H1 (cell line): ENCODE data around the gene LAMA4. TPM values are rescaled to one million over a fixed set of nuclear protein-coding genes. Genes with fewer than 3 reads are reported as not detected.

Experiments
- CTCF ChIA-PET: fragments of 300-600 bp; sonication (Branson Sonifier 250); formaldehyde crosslinking; loops from one replicate; lab custom pipeline; 2021; ENCODE audit not compliant: partially characterized antibody; lab: Charles Lee
- POLR2A ChIA-PET: fragments of 300-600 bp; sonication (Branson Sonifier 250); formaldehyde crosslinking; loops from one replicate; lab custom pipeline; 2021; ENCODE audit warnings: inconsistent platforms; ENCODE audit not compliant: partially characterized antibody; lab: Charles Lee
- DNase-seq, 2 experiments: peaks; one replicate each; pipeline versions ENCODE4 v3.0.0 to v3.0.0-alpha.2; 2010 to 2022; ENCODE audit warnings: low spot score in 2 of 2, low read depth in 1 of 2, mixed read lengths in 1 of 2
- FAIRE-seq: peaks from 2 replicates; lab custom pipeline; 2011; peaks lifted over from hg19 to GRCh38; lab: Jason Lieb, UNC
- H2AFZ ChIP-seq: 2 replicates; pipeline ENCODE4 v1.8.1; 2012; ENCODE audit warnings: low read length, inconsistent platforms
- H2AK5ac ChIP-seq: 2 replicates; pipeline ENCODE4 v1.6.1; 2013; ENCODE audit warnings: low read depth, low read length
- H2BK120ac ChIP-seq: replicated peaks from 2 replicates; pipeline ENCODE3; 2013; ENCODE audit warnings: low read depth, low read length, inconsistent platforms
- H2BK12ac ChIP-seq: 2 replicates; pipeline ENCODE4 v1.6.1; 2013; ENCODE audit warnings: low read depth, low read length
- H2BK15ac ChIP-seq: 2 replicates; pipeline ENCODE4 v1.6.1; 2013; ENCODE audit warnings: low read length
- H2BK20ac ChIP-seq: 2 replicates; pipeline ENCODE4 v1.6.1; 2013; ENCODE audit warnings: low read length
- H2BK5ac ChIP-seq: 2 replicates; pipeline ENCODE4 v1.6.1; 2013; ENCODE audit warnings: low read depth, low read length
- H3K14ac ChIP-seq: 2 replicates; pipeline ENCODE4 v1.6.1; 2013; ENCODE audit warnings: inconsistent platforms; ENCODE audit not compliant: insufficient read length
- H3K18ac ChIP-seq: 2 replicates; pipeline ENCODE4 v1.6.1; 2013; ENCODE audit warnings: low read length; ENCODE audit errors: extremely low read depth
- H3K23ac ChIP-seq: 2 replicates; pipeline ENCODE4 v1.6.1; 2013; ENCODE audit warnings: inconsistent platforms; ENCODE audit not compliant: insufficient read length
- H3K23me2 ChIP-seq: 2 replicates; pipeline ENCODE4 v1.6.1; 2013; ENCODE audit warnings: low read depth, low read length
- H3K27ac ChIP-seq: 2 replicates; pipeline ENCODE4 v1.6.1; 2011; ENCODE audit warnings: low read depth, low read length, inconsistent platforms
- H3K27me3 ChIP-seq, 4 experiments: replicated peaks in 1 of 4; 1 replicate in 1 of 4; 2 replicates in 3 of 4; pipeline versions ENCODE4 v1.6.1 to v1.8.1; 2011 to 2013; ENCODE audit warnings: low read length in 3 of 4, mild to moderate bottlenecking in 3 of 4, inconsistent platforms in 2 of 4, mixed read lengths in 2 of 4, moderate library complexity in 1 of 4; ENCODE audit not compliant: control insufficient read depth in 3 of 4, insufficient read depth in 3 of 4; ENCODE audit errors: extremely low read depth in 1 of 4
- H3K36me3 ChIP-seq, 4 experiments: 2 replicates each; pipeline versions ENCODE4 v1.6.1 to v1.8.1; 2011 to 2013; ENCODE audit warnings: mild to moderate bottlenecking in 4 of 4, low read length in 3 of 4, moderate library complexity in 2 of 4, control low read depth in 1 of 4, inconsistent platforms in 1 of 4; ENCODE audit not compliant: insufficient read depth in 4 of 4, control insufficient read depth in 2 of 4
- H3K4ac ChIP-seq: replicated peaks from 2 replicates; pipeline ENCODE3; 2013; ENCODE audit warnings: low read length, low read depth, mixed read lengths, inconsistent platforms; ENCODE audit not compliant: insufficient read length
- H3K4me1 ChIP-seq, 4 experiments: replicated peaks in 1 of 4; 1 replicate in 1 of 4; 2 replicates in 3 of 4; pipeline versions ENCODE4 v1.6.1 to v1.8.1; 2011 to 2013; ENCODE audit warnings: low read length in 3 of 4, inconsistent platforms in 2 of 4, mixed read lengths in 1 of 4; ENCODE audit not compliant: insufficient read depth in 4 of 4, control insufficient read depth in 3 of 4
- H3K4me2 ChIP-seq, 2 experiments: 2 replicates each; pipeline versions ENCODE4 v1.6.1 to v1.8.1; 2011 to 2013; ENCODE audit warnings: low read depth in 2 of 2, low read length in 2 of 2, control low read depth in 1 of 2, inconsistent platforms in 1 of 2, mild to moderate bottlenecking in 1 of 2; ENCODE audit not compliant: insufficient read depth in 1 of 2
- H3K4me3 ChIP-seq, 4 experiments: fragments of 200-600, 300-600 bp in 1 of 4; sonication (generic), shearing (Covaris generic), sonication (Bioruptor Twin) in 1 of 4; 2 replicates each; pipeline versions ENCODE4 v1.5.1 to v1.8.1; 2011 to 2016; ENCODE audit warnings: low read length in 4 of 4, low read depth in 3 of 4, control low read depth in 2 of 4, inconsistent platforms in 2 of 4, mild to moderate bottlenecking in 2 of 4, mixed read lengths in 1 of 4, moderate library complexity in 1 of 4; ENCODE audit not compliant: insufficient read depth in 2 of 4; ENCODE audit errors: extremely low read depth in 1 of 4
- H3K56ac ChIP-seq: replicated peaks from 2 replicates; pipeline ENCODE3; 2013; ENCODE audit warnings: low read depth, mild to moderate bottlenecking, mixed read lengths, low read length, inconsistent platforms; ENCODE audit not compliant: insufficient read length
- H3K79me1 ChIP-seq: 2 replicates; pipeline ENCODE4 v1.6.1; 2013; ENCODE audit warnings: low read depth, low read length, control low read depth
- H3K79me2 ChIP-seq, 2 experiments: 2 replicates each; pipeline versions ENCODE4 v1.6.1 to v1.8.1; 2012 to 2013; ENCODE audit warnings: low read length in 2 of 2, mild to moderate bottlenecking in 2 of 2, inconsistent platforms in 1 of 2; ENCODE audit not compliant: insufficient read depth in 2 of 2, control insufficient read depth in 1 of 2
- H3K9ac ChIP-seq, 4 experiments: replicated peaks in 1 of 4; 1 replicate in 1 of 4; 2 replicates in 3 of 4; pipeline versions ENCODE4 v1.6.1 to v1.8.1; 2011 to 2013; ENCODE audit warnings: low read depth in 3 of 4, low read length in 3 of 4, control low read depth in 2 of 4, mild to moderate bottlenecking in 2 of 4, moderate library complexity in 2 of 4, inconsistent platforms in 1 of 4; ENCODE audit errors: extremely low read depth in 1 of 4
- H3K9me3 ChIP-seq, 2 experiments: 2 replicates each; pipeline versions ENCODE4 v1.6.1 to v1.8.1; 2012 to 2013; ENCODE audit warnings: mild to moderate bottlenecking in 2 of 2, moderate library complexity in 2 of 2, control low read depth in 1 of 2, inconsistent platforms in 1 of 2, low read depth in 1 of 2, low read length in 1 of 2, mixed read lengths in 1 of 2; ENCODE audit not compliant: insufficient read depth in 2 of 2
- H4K20me1 ChIP-seq, 2 experiments: replicated peaks in 1 of 2; 2 replicates each; pipeline versions ENCODE3 to v1.8.1; 2011 to 2013; ENCODE audit warnings: inconsistent platforms in 2 of 2, low read length in 2 of 2, mild to moderate bottlenecking in 1 of 2; ENCODE audit not compliant: insufficient read depth in 2 of 2, control insufficient read depth in 1 of 2
- H4K5ac ChIP-seq: 2 replicates; pipeline ENCODE4 v1.6.1; 2013; ENCODE audit warnings: low read length, low read depth, mixed read lengths, inconsistent platforms; ENCODE audit not compliant: insufficient read length
- H4K8ac ChIP-seq: 2 replicates; pipeline ENCODE4 v1.8.0; 2013; ENCODE audit warnings: mild to moderate bottlenecking, moderate library complexity, low read length, inconsistent platforms; ENCODE audit not compliant: insufficient read depth; ENCODE audit errors: extremely low read depth
- H4K91ac ChIP-seq: replicated peaks from 2 replicates; pipeline ENCODE3; 2013; ENCODE audit warnings: low read length, mixed read lengths, inconsistent platforms; ENCODE audit not compliant: insufficient read length
- CHD1 ChIP-seq: IDR thresholded peaks from 2 replicates; pipeline ENCODE4 v1.6.1; 2012; ENCODE audit warnings: low read depth, low read length, improper control_type of control experiment
- EGR1 ChIP-seq: IDR thresholded peaks from 2 replicates; pipeline ENCODE4 v1.6.1; 2011; ENCODE audit warnings: low read depth, low read length, borderline replicate concordance
- JUND ChIP-seq: IDR thresholded peaks from 2 replicates; pipeline ENCODE4 v1.6.1; 2011; ENCODE audit warnings: mild to moderate bottlenecking, improper control_type of control experiment, low read length
- KDM4A ChIP-seq: IDR thresholded peaks from one replicate; pipeline ENCODE4 v1.7.1; 2012; ENCODE audit warnings: low read depth, mild to moderate bottlenecking, moderate library complexity, low read length, inconsistent platforms; ENCODE audit not compliant: severe bottlenecking
- NRF1 ChIP-seq: IDR thresholded peaks from 2 replicates; pipeline ENCODE4 v1.6.1; 2011; ENCODE audit warnings: mild to moderate bottlenecking, low read depth, low read length, improper control_type of control experiment
- RAD21 ChIP-seq, 2 experiments: IDR thresholded peaks in 1 of 2; conservative IDR thresholded peaks in 1 of 2; 2 replicates each; pipeline ENCODE4 v1.6.1; 2011; ENCODE audit warnings: low read depth in 2 of 2, low read length in 2 of 2, improper control_type of control experiment in 1 of 2, inconsistent platforms in 1 of 2, mild to moderate bottlenecking in 1 of 2, moderate library complexity in 1 of 2
- RNF2 ChIP-seq: fragments of 200-900, 300-1000 bp; sonication (generic); IDR thresholded peaks from 2 replicates; pipeline ENCODE4 v1.7.1; 2016; ENCODE audit warnings: borderline replicate concordance, low read depth, mild to moderate bottlenecking, antibody characterized with exemption, low read length; ENCODE audit not compliant: poor library complexity, severe bottlenecking; ENCODE audit errors: missing control alignments
- SAP30 ChIP-seq: fragments of 300-600 bp; sonication (generic); IDR thresholded peaks from 2 replicates; pipeline ENCODE4 v1.7.1; 2012; ENCODE audit warnings: low read length, moderate library complexity, mild to moderate bottlenecking, inconsistent platforms; ENCODE audit not compliant: insufficient read depth, insufficient replicate concordance
- TCF12 ChIP-seq: IDR thresholded peaks from 2 replicates; pipeline ENCODE4 v1.6.1; 2011; ENCODE audit warnings: low read depth, mild to moderate bottlenecking, low read length
- USF2 ChIP-seq: IDR thresholded peaks from 2 replicates; pipeline ENCODE4 v1.6.1; 2011; ENCODE audit warnings: low read length, improper control_type of control experiment
- polyA plus RNA-seq, 7 experiments: library from polyadenylated mRNA; depleted of rRNA in 3 of 7; stranded (reverse) in 5 of 7; unstranded in 2 of 7; fragments of >200 nt in 5 of 7; fragments of 200-250 nt in 2 of 7; gene quantifications; 1 replicate in 5 of 7; 2 replicates in 1 of 7; 4 replicates in 1 of 7; pipeline versions ENCODE4 v1.2.1 to v1.2.3, GENCODE V29; 2011 to 2013; ENCODE audit warnings: missing spikeins in 2 of 7, mixed read lengths in 2 of 7
- total RNA-seq: library from RNA; stranded (reverse); fragmentation: NEBNext Ultra II Directional; extraction: Animal tissue kit (Norgen Biotek cat#: 25700); gene quantifications from 2 replicates; pipeline ENCODE4 v1.2.1, GENCODE V29; 2021

LAMA4 gene
- total and polyA plus RNA-seq, 2 of the 8 experiments (the other 6 are each of a cell fraction or from before 2014, with no cell fraction given), result 0.95 to 1.5 TPM

- Histone ChIP-seq H3K9me3 (no peaks in the 10 kb centered on the region), H3K23me2 (no peaks in the 10 kb centered on the region), H3K79me1 (no peaks in the 10 kb centered on the region), H4K91ac (no peak overlapping the region), H3K23ac (no peak overlapping the region), H3K4me3 (no peak overlapping the region), H3K56ac (no peak overlapping the region), H2BK20ac (no peak overlapping the region), H4K5ac (no peak overlapping the region), H2BK12ac (no peak overlapping the region), H2AK5ac (no peak overlapping the region), H3K9ac (no peak overlapping the region), H3K14ac (no peak overlapping the region), H4K8ac (no peak overlapping the region), H3K4me1 (no peaks in the 10 kb centered on the region), H2AFZ (no peak overlapping the region), H3K4me2 (no peak overlapping the region), H3K18ac (no peak overlapping the region), H3K27ac (no peak overlapping the region), H3K27me3 (no peaks in the 10 kb centered on the region), H4K20me1 (no peaks in the 10 kb centered on the region), H2BK15ac (no peak overlapping the region), H2BK5ac (no peak overlapping the region), H2BK120ac (no peak overlapping the region), H3K4ac (no peak overlapping the region), H3K36me3 (no peaks in the 10 kb centered on the region), H3K79me2 (no peaks in the 10 kb centered on the region)
- POLR2A ChIA-PET, result no interaction called here
- CTCF ChIA-PET, result interaction anchor here (0.7 to 2.7 kb wide), 4 partner anchors 13 to 95 kb away, joined by 3 to 7 read pairs (median 4); partner anchors contain the start of gene LAMA4
- no peak for FAIRE-seq
- no peak for DNase-seq
- TF ChIP-seq RNF2 (no peak), NRF1 (no peak), KDM4A (no peak), TCF12 (no peak), SAP30 (no peak), EGR1 (no peak), JUND (no peak), USF2 (no peak), CHD1 (no peak), RAD21 (IDR thresholded peaks at IDR 0.05 in 1 of 2, conservative IDR thresholded peaks at IDR 0.05 in 1 of 2; ENCODE audit: low read depth in 2 of 2, low read length in 2 of 2) (no peak)
Measured at GRCh38 chr6:112275365-112275764, 21.0 kb upstream of the LAMA4 start.
